H9 (cell line): ENCODE measurements around the gene LRRIQ4. TPM values are rescaled to one million over a fixed set of nuclear protein-coding genes. Genes with fewer than 3 reads are reported as not detected.

Experiments used
- DNase-seq: peaks from one replicate; pipeline ENCODE4 v3.0.0-alpha.2; 2017
- H2AFZ ChIP-seq: one replicate; pipeline ENCODE4 v1.6.1; 2013; ENCODE audit warnings: mild to moderate bottlenecking, low read length, control low read depth, moderate library complexity
- H2AK5ac ChIP-seq: 2 replicates; pipeline ENCODE4 v1.6.1; 2013; ENCODE audit warnings: low read length, control low read depth, mixed read lengths; ENCODE audit not compliant: insufficient read length
- H2BK120ac ChIP-seq: one replicate; pipeline ENCODE4 v1.6.1; 2013; ENCODE audit warnings: low read depth, mild to moderate bottlenecking, low read length, control low read depth, inconsistent platforms; ENCODE audit not compliant: poor library complexity, severe bottlenecking
- H2BK12ac ChIP-seq: 2 replicates; pipeline ENCODE4 v1.6.1; 2013; ENCODE audit warnings: low read length, control low read depth, mixed read lengths, low read depth; ENCODE audit not compliant: insufficient read length
- H2BK15ac ChIP-seq: 2 replicates; pipeline ENCODE4 v1.6.1; 2013; ENCODE audit warnings: low read depth, low read length, control low read depth
- H2BK20ac ChIP-seq: one replicate; pipeline ENCODE4 v1.6.1; 2013; ENCODE audit warnings: low read depth, mild to moderate bottlenecking, low read length, control low read depth, inconsistent platforms; ENCODE audit not compliant: poor library complexity, severe bottlenecking
- H2BK5ac ChIP-seq: 2 replicates; pipeline ENCODE4 v1.6.1; 2013; ENCODE audit warnings: low read length, control low read depth, mixed read lengths; ENCODE audit not compliant: insufficient read length
- H3K14ac ChIP-seq: 2 replicates; pipeline ENCODE4 v1.6.1; 2013; ENCODE audit warnings: low read length, control low read depth; ENCODE audit not compliant: insufficient read depth
- H3K18ac ChIP-seq: 2 replicates; pipeline ENCODE4 v1.6.1; 2013; ENCODE audit warnings: low read depth, mild to moderate bottlenecking, mixed read lengths, low read length, control low read depth; ENCODE audit not compliant: insufficient read length
- H3K23ac ChIP-seq: 2 replicates; pipeline ENCODE4 v1.6.1; 2013; ENCODE audit warnings: low read length, control low read depth, mixed read lengths, low read depth; ENCODE audit not compliant: insufficient read length
- H3K23me2 ChIP-seq: 2 replicates; pipeline ENCODE4 v1.6.1; 2013; ENCODE audit warnings: low read depth, mild to moderate bottlenecking, mixed read lengths, low read length, control low read depth; ENCODE audit not compliant: insufficient read length, poor library complexity, severe bottlenecking
- H3K27ac ChIP-seq: 2 replicates; pipeline ENCODE4 v1.5.1; 2013; ENCODE audit warnings: low read length, control low read depth, mixed read lengths, low read depth; ENCODE audit not compliant: insufficient read length
- H3K27me3 ChIP-seq: 2 replicates; pipeline ENCODE4 v1.6.1; 2013; ENCODE audit warnings: low read length, control low read depth, inconsistent platforms; ENCODE audit not compliant: insufficient read depth
- H3K4ac ChIP-seq: 2 replicates; pipeline ENCODE4 v1.6.1; 2013; ENCODE audit warnings: low read depth, mild to moderate bottlenecking, control low read depth, inconsistent platforms, low read length, moderate library complexity
- H3K4me1 ChIP-seq: 2 replicates; pipeline ENCODE4 v1.6.1; 2013; ENCODE audit warnings: low read length, control low read depth, inconsistent platforms; ENCODE audit not compliant: insufficient read depth
- H3K4me2 ChIP-seq: 2 replicates; pipeline ENCODE4 v1.6.1; 2013; ENCODE audit warnings: low read length, control low read depth, mixed read lengths; ENCODE audit not compliant: insufficient read length, insufficient read depth
- H3K56ac ChIP-seq: 2 replicates; pipeline ENCODE4 v1.6.1; 2013; ENCODE audit warnings: low read depth, mild to moderate bottlenecking, mixed read lengths, low read length, control low read depth; ENCODE audit not compliant: insufficient read length
- H3K79me1 ChIP-seq: 2 replicates; pipeline ENCODE4 v1.6.1; 2013; ENCODE audit warnings: low read depth, mild to moderate bottlenecking, moderate library complexity, low read length, control low read depth, inconsistent platforms; ENCODE audit not compliant: insufficient read depth, poor library complexity, severe bottlenecking
- H3K79me2 ChIP-seq: 2 replicates; pipeline ENCODE4 v1.6.1; 2013; ENCODE audit warnings: low read length, control low read depth, inconsistent platforms; ENCODE audit not compliant: insufficient read depth
- H3K9ac ChIP-seq: 2 replicates; pipeline ENCODE4 v1.6.1; 2013; ENCODE audit warnings: low read length, control low read depth, mixed read lengths; ENCODE audit not compliant: insufficient read length; ENCODE audit errors: extremely low read depth
- H3K9me3 ChIP-seq: one replicate; pipeline ENCODE4 v1.6.1; 2013; ENCODE audit warnings: low read depth, low read length, inconsistent platforms; ENCODE audit not compliant: control insufficient read depth
- H3T11ph ChIP-seq: one replicate; pipeline ENCODE4 v1.6.1; 2013; ENCODE audit warnings: mild to moderate bottlenecking, low read length, control low read depth, inconsistent platforms
- H4K20me1 ChIP-seq: one replicate; pipeline ENCODE4 v1.6.1; 2013; ENCODE audit not compliant: control insufficient read depth, insufficient read length, insufficient read depth
- H4K5ac ChIP-seq: 2 replicates; pipeline ENCODE4 v1.6.1; 2013; ENCODE audit warnings: low read depth, mild to moderate bottlenecking, mixed read lengths, low read length, control low read depth; ENCODE audit not compliant: insufficient read length
- H4K8ac ChIP-seq: replicated peaks from 2 replicates; pipeline ENCODE4 v1.6.1; 2013; ENCODE audit warnings: low read length, control low read depth, mixed read lengths, low read depth; ENCODE audit not compliant: insufficient read length
- H4K91ac ChIP-seq: 2 replicates; pipeline ENCODE4 v1.6.1; 2013; ENCODE audit warnings: low read depth, mild to moderate bottlenecking, moderate library complexity, mixed read lengths, low read length, control low read depth; ENCODE audit not compliant: insufficient read length
- H3K27ac Mint-ChIP-seq, 3 experiments: 2 replicates in 2 of 3; 3 replicates in 1 of 3; pipeline ENCODE4 v1.8.0; 2020 to 2021; ENCODE audit warnings: mixed read lengths in 3 of 3, mild to moderate bottlenecking in 1 of 3, moderate library complexity in 1 of 3
- H3K27me3 Mint-ChIP-seq: 2 replicates; pipeline ENCODE4 v1.8.0; 2021; ENCODE audit warnings: low read depth, mild to moderate bottlenecking, moderate library complexity, mixed read lengths
- H3K36me3 Mint-ChIP-seq, 3 experiments: 2 replicates in 2 of 3; 3 replicates in 1 of 3; pipeline ENCODE4 v1.8.0; 2020 to 2021; ENCODE audit warnings: low read depth in 3 of 3, mixed read lengths in 3 of 3; ENCODE audit not compliant: insufficient read depth in 1 of 3
- H3K4me1 Mint-ChIP-seq, 2 experiments: 2 replicates each; pipeline ENCODE4 v1.8.0; 2020; ENCODE audit warnings: mixed read lengths in 2 of 2
- H3K4me3 Mint-ChIP-seq, 2 experiments: 2 replicates in 1 of 2; 3 replicates in 1 of 2; pipeline ENCODE4 v1.8.0; 2020 to 2021; ENCODE audit warnings: mild to moderate bottlenecking in 2 of 2, mixed read lengths in 2 of 2, moderate library complexity in 1 of 2
- H3K9me3 Mint-ChIP-seq, 2 experiments: 2 replicates in 1 of 2; 3 replicates in 1 of 2; pipeline ENCODE4 v1.8.0; 2020; ENCODE audit warnings: mild to moderate bottlenecking in 2 of 2, mixed read lengths in 2 of 2, moderate library complexity in 1 of 2
- CTCF ChIP-seq: fragments of 200-600 bp; sonication (generic); conservative IDR thresholded peaks from 3 replicates; pipeline ENCODE4 v1.8.0; 2021; ENCODE audit warnings: antibody characterized with exemption, mild to moderate bottlenecking
- WGBS: extraction: QIAGEN DNeasy Blood & Tissue Kit; methylation state at CpG from one replicate; pipeline ENCODE4 v1.1.7; 2013; ENCODE audit warnings: missing lambda C conversion rate, low lambda C conversion rate, mixed read lengths; ENCODE audit not compliant: insufficient read length; ENCODE audit errors: extremely low coverage; 5-methylcytosine and 5-hydroxymethylcytosine counted together
- total RNA-seq: library from RNA; stranded (reverse); gene quantifications from 2 replicates; pipeline ENCODE4 v1.2.1, GENCODE V29; 2021

Gene LRRIQ4
- total RNA-seq, 1 experiment from 2014 or later = not detected

GRCh38 chr3:169847896-169848295, 35.2 kb downstream of the LRRIQ4 start:
- no peak for TF ChIP-seq CTCF
- Histone ChIP-seq H3K9ac (no peak overlapping the region), H3K4ac (no peak overlapping the region), H2BK12ac (no peak overlapping the region), H3K18ac (no peak overlapping the region), H2BK120ac (no peak overlapping the region), H3K9me3 (no peaks in the 10 kb centered on the region), H3K27me3 (no peaks in the 10 kb centered on the region; the same call in 1 of the 2 replicates), H4K91ac (no peak overlapping the region), H2BK5ac (no peak overlapping the region), H3T11ph (no peak overlapping the region), H2AK5ac (no peak overlapping the region), H4K8ac (no peak overlapping the region), H3K79me1 (no peaks in the 10 kb centered on the region), H3K14ac (no peak overlapping the region), H3K23me2 (no peaks in the 10 kb centered on the region), H4K5ac (no peak overlapping the region), H3K4me2 (no peak overlapping the region), H2BK20ac (no peak overlapping the region), H2BK15ac (no peak overlapping the region), H3K79me2 (no peaks in the 10 kb centered on the region), H3K23ac (no peak overlapping the region), H3K4me1 (no peaks in the 10 kb centered on the region), H4K20me1 (no peaks in the 10 kb centered on the region), H3K27ac (no peak overlapping the region), H2AFZ (no peak overlapping the region), H3K56ac (no peak overlapping the region)
- Mint-ChIP-seq H3K4me3 (no peak overlapping the region), H3K27ac (no peak overlapping the region), H3K27me3 (no peaks in the 10 kb centered on the region), H3K4me1 (no peaks in the 10 kb centered on the region), H3K36me3 (no peaks in the 10 kb centered on the region), H3K9me3 (no peaks in the 10 kb centered on the region)
- no CpG with 5 or more reads among the region's 4 CpGs for WGBS
- DNase-seq = no peak
